GM21619 (cell line): ENCODE measurements around the gene PDZD2.
"Not testable (repeated sequence)": the region's sequence is repeated elsewhere in the genome, so short reads cannot be mapped to it uniquely, and the experiment has no call there.

ENCODE experiments used
- ATAC-seq: cut with Tn5 transposase; IDR thresholded peaks from one replicate; pipeline ENCODE4 v1.9.1; 2021; ENCODE audit not compliant: unreplicated experiment

PDZD2 gene

GRCh38 chr5:31996909-31997308, 358.0 kb downstream of the PDZD2 start:
- no peak for ATAC-seq

DNA sequence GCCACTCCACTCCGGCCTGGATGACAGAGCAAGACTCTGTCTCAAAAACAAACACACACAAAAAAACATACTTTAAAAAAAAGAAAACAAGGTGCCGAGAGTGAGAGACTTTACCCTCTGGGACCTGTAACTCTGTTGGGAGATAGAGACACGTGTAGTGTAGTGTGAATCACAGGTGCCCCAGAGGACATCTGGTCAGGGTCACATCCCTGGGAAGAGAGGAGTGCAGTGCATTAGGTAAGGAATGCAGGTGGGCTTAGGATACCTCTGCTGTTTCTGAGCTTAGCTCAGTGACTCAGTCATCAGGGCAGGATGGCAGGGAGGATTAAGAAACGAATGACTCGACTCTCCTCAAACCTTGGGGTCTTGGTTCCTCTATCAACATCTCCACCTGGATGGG, 360.5 kb downstream of the PDZD2 start:
- no peak for ATAC-seq

DNA sequence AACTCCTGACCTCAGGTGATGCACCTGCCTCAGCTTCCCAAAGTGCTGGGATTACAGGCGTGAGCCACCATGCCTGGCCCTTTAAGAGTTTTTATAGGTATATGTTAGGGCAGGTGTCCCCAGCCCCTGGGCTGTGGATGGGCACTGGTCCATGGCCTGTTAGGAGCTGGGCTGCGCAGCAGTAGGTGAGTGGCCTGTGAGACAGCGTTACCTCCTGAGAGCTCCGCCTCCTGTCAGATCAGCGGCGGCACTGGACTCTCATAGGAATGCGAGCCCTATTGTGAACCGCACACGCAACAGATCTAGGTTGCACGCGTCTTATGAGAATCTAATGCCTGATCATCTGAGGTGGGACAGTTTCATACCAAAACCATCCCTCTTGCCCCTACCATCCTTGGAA, 361.8 kb downstream of the PDZD2 start:
- ATAC-seq: no peak

- no peak for ATAC-seq
Measured at GRCh38 chr5:32001284-32001683, 362.4 kb downstream of the PDZD2 start.

- ATAC-seq: no peak
Measured at GRCh38 chr5:32001707-32002106, 362.8 kb downstream of the PDZD2 start.

DNA sequence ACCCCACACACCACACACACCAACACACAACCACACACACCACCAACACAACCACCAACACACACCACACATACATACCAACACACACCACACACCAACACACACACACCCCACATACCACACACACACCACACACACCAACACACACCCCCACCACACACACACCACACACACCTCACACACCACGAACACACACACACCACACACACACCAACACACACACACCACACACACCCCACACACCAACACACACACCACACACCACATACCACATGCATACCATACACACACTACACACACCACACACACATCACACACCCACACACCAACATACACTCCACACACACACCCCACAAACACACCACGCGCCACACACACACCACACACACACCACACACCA, 363.8 kb downstream of the PDZD2 start:
- ATAC-seq: no peak

GRCh38 chr5:32003981-32004380, 365.1 kb downstream of the PDZD2 start:
- no peak for ATAC-seq

GRCh38 chr5:32004404-32004803, 365.5 kb downstream of the PDZD2 start:
- peak; percentile 93 for ATAC-seq

GRCh38 chr5:32008746-32009145, 369.8 kb downstream of the PDZD2 start:
- no peak for ATAC-seq

DNA sequence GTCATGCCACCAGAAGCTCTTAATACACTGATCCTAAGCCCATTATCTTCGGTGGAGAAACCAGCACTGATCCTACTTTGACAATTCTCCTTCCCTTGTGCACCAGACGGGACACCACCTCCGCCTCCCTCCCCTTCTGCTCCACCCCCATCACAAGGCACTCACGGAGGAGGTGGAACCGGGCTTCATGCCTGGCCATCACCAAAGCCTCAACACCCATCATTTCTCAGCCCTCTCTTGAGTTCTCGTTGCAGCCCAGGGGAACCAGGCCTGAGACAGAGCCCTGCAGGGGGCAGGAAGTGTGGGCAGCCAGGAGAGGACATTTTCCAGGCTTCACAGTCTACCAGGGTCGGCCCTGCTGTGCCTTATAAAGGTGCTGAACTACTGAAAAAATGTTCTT, 374.7 kb downstream of the PDZD2 start:
- no peak for ATAC-seq

- ATAC-seq: no peak
Measured at GRCh38 chr5:32014096-32014745, 375.3 kb downstream of the PDZD2 start.

DNA sequence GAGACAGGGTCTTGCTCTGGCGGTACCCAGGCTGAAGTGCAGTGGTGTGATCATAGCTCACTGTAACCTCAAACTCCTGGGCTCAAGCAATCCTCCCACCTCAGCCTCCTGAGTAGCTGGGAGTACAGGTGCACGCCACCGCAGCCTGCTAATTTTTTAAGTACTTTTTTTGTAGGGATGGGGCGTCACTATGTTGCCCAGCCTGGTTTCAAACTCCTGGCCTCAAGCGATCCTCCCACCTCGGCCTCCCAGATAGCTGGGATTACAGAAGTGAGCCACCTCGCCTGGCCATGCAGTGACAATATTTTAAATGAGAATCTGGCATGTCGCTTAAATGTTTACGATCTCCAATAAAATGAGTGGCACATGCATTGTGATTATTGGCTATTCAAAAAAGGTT, 376.3 kb downstream of the PDZD2 start:
- ATAC-seq: not testable (repeated sequence)

- no peak for ATAC-seq
Measured at GRCh38 chr5:32017692-32018367, 378.9 kb downstream of the PDZD2 start.

DNA sequence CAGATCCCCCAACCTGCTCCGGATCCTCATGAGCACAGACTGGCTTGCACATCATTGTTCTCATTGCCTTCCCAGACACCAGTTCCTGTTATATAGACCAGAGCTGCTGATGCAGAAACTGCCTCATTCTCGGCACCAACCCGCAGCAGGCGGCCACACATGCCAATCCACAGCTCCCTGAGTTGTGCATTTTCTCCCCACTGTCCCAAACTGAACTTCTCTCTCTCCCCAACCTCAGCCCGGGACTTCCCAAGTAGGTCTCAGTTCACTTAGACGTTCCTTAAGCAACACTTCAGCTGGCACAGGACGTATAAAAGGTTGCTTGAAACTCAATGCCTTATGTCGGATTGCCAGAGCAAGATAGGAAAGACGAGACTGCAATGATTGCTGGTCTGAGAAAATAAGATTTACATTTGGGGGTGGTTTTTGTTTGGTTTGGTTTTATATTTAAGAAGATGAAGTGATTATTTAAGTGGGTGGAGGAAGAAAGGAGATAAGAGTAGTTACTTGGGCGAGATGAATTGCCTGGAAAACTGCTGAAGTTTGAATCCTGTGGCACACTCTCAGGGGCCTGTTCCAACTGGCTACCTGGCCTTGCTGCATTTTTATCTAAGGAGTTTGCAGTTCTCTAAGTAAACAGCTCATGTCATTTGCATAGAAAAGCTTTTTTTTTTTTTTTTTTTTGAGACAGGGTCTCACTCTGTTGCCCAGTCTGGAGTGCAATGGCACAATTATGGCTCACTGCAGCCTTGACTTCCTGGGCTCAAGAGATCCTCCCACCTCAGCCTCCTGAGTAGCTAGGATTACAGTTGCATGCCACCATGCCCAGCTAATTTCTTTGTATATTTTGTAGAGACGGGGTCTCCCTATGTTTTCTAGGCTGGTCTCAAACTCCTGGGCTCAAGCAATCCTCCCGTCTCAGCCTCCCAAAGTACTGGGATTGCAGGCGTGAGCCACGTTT, 379.8 kb downstream of the PDZD2 start:
- ATAC-seq: no peak

GRCh38 chr5:32020271-32020670, 381.3 kb downstream of the PDZD2 start:
- peak; percentile 83 for ATAC-seq

- ATAC-seq: no peak
Measured at GRCh38 chr5:32020946-32021345, 382.0 kb downstream of the PDZD2 start.

- no peak for ATAC-seq
Measured at GRCh38 chr5:32021771-32022170, 382.8 kb downstream of the PDZD2 start.

- no peak for ATAC-seq
Measured at GRCh38 chr5:32022638-32023037, 383.7 kb downstream of the PDZD2 start.

DNA sequence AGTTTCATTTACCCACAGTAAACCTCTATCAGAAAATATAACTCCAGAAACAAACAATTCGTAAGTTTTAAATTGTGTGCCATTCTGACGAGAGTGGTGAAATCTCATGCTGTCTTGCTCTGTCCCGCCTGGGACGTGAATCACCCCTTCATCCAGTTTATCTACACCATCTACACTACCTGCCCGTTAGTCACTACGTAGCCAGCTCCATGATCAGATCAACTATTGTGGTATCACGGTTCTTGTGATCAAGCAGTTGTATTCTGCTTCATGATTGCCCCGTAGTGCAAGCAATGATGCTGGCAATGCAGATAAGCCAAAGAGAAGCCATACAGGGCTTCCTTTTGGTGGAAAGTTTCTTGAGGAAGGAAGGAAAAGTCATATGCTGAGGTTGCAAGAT, 384.9 kb downstream of the PDZD2 start:
- ATAC-seq: no peak

GRCh38 chr5:32024751-32025150, 385.8 kb downstream of the PDZD2 start:
- no peak for ATAC-seq

DNA sequence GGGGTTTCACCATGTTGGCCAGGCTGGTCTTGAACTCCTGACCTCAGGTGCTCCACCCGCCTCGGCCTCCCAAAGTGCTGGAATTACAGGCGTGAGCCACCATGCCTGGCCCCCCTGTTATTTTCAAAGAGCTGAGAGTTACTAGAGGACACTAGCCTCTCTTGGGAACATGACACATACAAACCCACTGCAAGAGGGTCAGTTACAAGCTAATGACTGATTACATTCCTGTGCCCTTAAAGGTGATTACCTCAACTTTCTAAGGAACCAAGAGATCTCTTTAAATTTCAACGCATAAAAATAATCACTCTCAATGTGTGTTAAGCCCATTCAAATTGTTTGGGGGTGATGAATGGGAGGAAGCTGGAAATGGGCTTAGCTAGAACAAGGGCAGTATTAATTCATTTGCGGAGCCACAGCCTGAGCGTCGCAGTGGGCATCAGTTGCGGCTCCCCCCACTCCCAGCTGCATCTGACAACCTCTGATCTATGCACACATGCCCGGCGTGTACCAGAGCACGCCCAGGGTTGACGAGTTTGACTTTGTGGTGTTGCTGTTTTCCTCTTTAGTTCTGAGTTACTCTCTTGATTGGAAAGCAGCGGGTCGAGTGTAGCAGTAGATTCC, 388.3 kb downstream of the PDZD2 start:
- ATAC-seq: no peak
